HL-60/S4 (cell line): ENCODE results near the gene ZNF286A.
"Not testable (repeated sequence)": the region's sequence is repeated elsewhere in the genome, so short reads cannot be mapped to it uniquely, and the experiment has no call there.

ENCODE experiments used
- in situ Hi-C: fragments of 300-500 bp; cut with MboI; formaldehyde crosslinking; loops from 2 replicates; pipeline ENCODE4 v1.14.3; 2022; ENCODE audit warnings: low sequenced_read_pairs

The ZNF286A gene

GRCh38 chr17:15699413-15699924 is at the start of gene ZNF286A:
TSS of gene ZNF286A (plus strand) at chr17:15699752. CDS start at chr17:15700330, 578 bp downstream.
- in situ Hi-C loops: not testable (repeated sequence)

GRCh38 chr17:15649861-15650421 is 49.6 kb upstream of the ZNF286A start:
- in situ Hi-C loops: no loop called here

GRCh38 chr17:15650741-15651582 is 48.6 kb upstream of the ZNF286A start:
- in situ Hi-C loops: no loop called here

GRCh38 chr17:15651583-15652110 is 47.9 kb upstream of the ZNF286A start:
- in situ Hi-C loops: no loop called here

GRCh38 chr17:15652960-15653359 is 46.6 kb upstream of the ZNF286A start:
- in situ Hi-C loops: no loop called here

GRCh38 chr17:15654401-15654800 is 45.2 kb upstream of the ZNF286A start:
- in situ Hi-C loops: not testable (repeated sequence)

- in situ Hi-C loops: no loop called here
Observed at GRCh38 chr17:15654886-15655561, 44.5 kb upstream of the ZNF286A start.

- in situ Hi-C loops: no loop called here
Observed at GRCh38 chr17:15657868-15658267, 41.7 kb upstream of the ZNF286A start.

- in situ Hi-C loops: no loop called here
Observed at GRCh38 chr17:15658296-15658695, 41.3 kb upstream of the ZNF286A start.

- in situ Hi-C loops: no loop called here
Observed at GRCh38 chr17:15659236-15659635, 40.3 kb upstream of the ZNF286A start.

GRCh38 chr17:15659663-15660062 is 39.9 kb upstream of the ZNF286A start:
- in situ Hi-C loops: no loop called here

- in situ Hi-C loops: no loop called here
Observed at GRCh38 chr17:15660077-15660476, 39.5 kb upstream of the ZNF286A start.

GRCh38 chr17:15662681-15663080 is 36.9 kb upstream of the ZNF286A start:
- in situ Hi-C loops: no loop called here

- in situ Hi-C loops: no loop called here
Observed at GRCh38 chr17:15663176-15663575, 36.4 kb upstream of the ZNF286A start.

- in situ Hi-C loops: no loop called here
Observed at GRCh38 chr17:15663691-15664090, 35.9 kb upstream of the ZNF286A start.

GRCh38 chr17:15669526-15669925 is 30.0 kb upstream of the ZNF286A start:
- in situ Hi-C loops: not testable (repeated sequence)

- in situ Hi-C loops: not testable (repeated sequence)
Observed at GRCh38 chr17:15674640-15675039, 24.9 kb upstream of the ZNF286A start.

GRCh38 chr17:15675991-15676390 is 23.6 kb upstream of the ZNF286A start:
- in situ Hi-C loops: not testable (repeated sequence)

- in situ Hi-C loops: not testable (repeated sequence)
Observed at GRCh38 chr17:15683135-15683534, 16.4 kb upstream of the ZNF286A start.

- in situ Hi-C loops: not testable (repeated sequence)
Observed at GRCh38 chr17:15683824-15684478, 15.6 kb upstream of the ZNF286A start, which contains the start of gene TRIM16. TSS of gene TRIM16 (minus strand) at chr17:15684311. CDS start at chr17:15651609, 32,702 bp downstream.

- in situ Hi-C loops: not testable (repeated sequence)
Observed at GRCh38 chr17:15687494-15687893, 12.1 kb upstream of the ZNF286A start.
